Left ventricle myocardium inferior (tissue), 1 donor: ENCODE results near the gene ATXN10. TPM values are rescaled to one million over a fixed set of nuclear protein-coding genes. Genes with fewer than 3 reads are reported as not detected.

Experiments
- DNase-seq: peaks from one replicate; pipeline ENCODE4 v3.0.0-alpha.2; 2020
- H3K27ac ChIP-seq: fragments of 200-600 bp; replicated peaks from 2 replicates; pipeline ENCODE4 v1.8.0; 2021
- H3K27me3 ChIP-seq: fragments of 200-600 bp; 2 replicates; pipeline ENCODE4 v1.8.0; 2021; ENCODE audit warnings: low read depth
- H3K36me3 ChIP-seq: fragments of 200-600 bp; 2 replicates; pipeline ENCODE4 v1.8.0; 2021
- H3K4me1 ChIP-seq: fragments of 200-600 bp; 2 replicates; pipeline ENCODE4 v1.8.0; 2021
- H3K4me3 ChIP-seq: fragments of 200-600 bp; 2 replicates; pipeline ENCODE4 v1.8.0; 2021; ENCODE audit warnings: mild to moderate bottlenecking, moderate library complexity
- H3K9me3 ChIP-seq: fragments of 200-600 bp; replicated peaks from 2 replicates; pipeline ENCODE4 v1.8.0; 2021
- intact Hi-C: fragments of 100-400 bp; cut with micrococcal nuclease; formaldehyde crosslinking; loops from one replicate; pipeline ENCODE4 v1.11.0; 2022
- total RNA-seq: library from RNA; stranded (reverse); fragmentation: NEBNext Ultra II Directional; extraction: Animal tissue kit (Norgen Biotek cat#: 25700); gene quantifications from one replicate; pipeline ENCODE4 v1.2.1, GENCODE V29; 2021
- TF ChIP-seq, protein P1 (sequence below): fragments of 200-600 bp; IDR thresholded peaks from 2 replicates; pipeline ENCODE4 v1.8.0; 2021; ENCODE audit warnings: antibody characterized with exemption, mild to moderate bottlenecking, borderline replicate concordance
- donor health status: DM: no; HTN: yes; CAD: no; lungs with severe emphysema.

ATXN10 gene
- total RNA-seq, 1 donor from 2014 or later = 148 TPM

DNA sequence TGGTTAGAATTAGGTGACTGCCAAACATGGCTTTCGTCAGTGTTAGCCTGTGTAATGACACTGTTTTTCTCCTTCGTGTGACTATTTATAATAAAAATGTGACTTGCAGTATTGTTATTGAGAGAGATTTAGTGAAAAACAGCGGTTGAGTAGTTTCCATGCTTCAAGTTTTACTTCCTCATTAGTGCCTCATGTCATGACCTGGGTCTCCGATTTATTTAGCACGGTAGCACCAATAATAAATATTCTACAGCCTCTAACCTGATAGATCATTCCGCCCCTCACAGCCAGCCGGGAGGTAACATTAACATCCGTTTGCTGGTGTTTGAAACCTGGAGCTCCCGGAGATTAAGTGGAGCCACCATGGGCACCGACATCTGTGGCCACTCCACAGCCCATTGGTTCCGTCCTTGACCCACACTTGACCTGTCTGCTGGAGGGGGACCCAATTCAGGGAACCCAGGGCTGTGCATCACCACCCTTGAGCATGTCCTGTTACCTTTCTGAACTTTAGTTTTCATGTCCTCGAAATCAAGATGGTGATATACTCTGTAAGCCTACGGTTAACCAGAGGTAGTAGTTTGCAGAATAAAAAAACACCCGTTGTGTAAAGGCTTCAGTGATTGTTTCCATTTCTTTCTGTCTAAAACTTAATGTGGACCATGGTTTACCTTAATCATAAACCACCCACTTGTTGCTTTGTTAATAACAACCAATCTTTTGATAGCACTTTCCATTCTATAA, 104.1 kb downstream of the ATXN10 start:
- TF ChIP-seq, protein P1, sequence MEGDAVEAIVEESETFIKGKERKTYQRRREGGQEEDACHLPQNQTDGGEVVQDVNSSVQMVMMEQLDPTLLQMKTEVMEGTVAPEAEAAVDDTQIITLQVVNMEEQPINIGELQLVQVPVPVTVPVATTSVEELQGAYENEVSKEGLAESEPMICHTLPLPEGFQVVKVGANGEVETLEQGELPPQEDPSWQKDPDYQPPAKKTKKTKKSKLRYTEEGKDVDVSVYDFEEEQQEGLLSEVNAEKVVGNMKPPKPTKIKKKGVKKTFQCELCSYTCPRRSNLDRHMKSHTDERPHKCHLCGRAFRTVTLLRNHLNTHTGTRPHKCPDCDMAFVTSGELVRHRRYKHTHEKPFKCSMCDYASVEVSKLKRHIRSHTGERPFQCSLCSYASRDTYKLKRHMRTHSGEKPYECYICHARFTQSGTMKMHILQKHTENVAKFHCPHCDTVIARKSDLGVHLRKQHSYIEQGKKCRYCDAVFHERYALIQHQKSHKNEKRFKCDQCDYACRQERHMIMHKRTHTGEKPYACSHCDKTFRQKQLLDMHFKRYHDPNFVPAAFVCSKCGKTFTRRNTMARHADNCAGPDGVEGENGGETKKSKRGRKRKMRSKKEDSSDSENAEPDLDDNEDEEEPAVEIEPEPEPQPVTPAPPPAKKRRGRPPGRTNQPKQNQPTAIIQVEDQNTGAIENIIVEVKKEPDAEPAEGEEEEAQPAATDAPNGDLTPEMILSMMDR = no peak
- no peak for DNase-seq
- Histone ChIP-seq H3K4me3 (no peak overlapping the region), H3K9me3 (peaks cover 4% of the 10 kb centered on the region), H3K27ac (no peak overlapping the region), H3K36me3 (peaks cover 4% of the 10 kb centered on the region), H3K4me1 (peaks cover 8% of the 10 kb centered on the region), H3K27me3 (no peaks in the 10 kb centered on the region)
- intact Hi-C loops = no loop called here

DNA sequence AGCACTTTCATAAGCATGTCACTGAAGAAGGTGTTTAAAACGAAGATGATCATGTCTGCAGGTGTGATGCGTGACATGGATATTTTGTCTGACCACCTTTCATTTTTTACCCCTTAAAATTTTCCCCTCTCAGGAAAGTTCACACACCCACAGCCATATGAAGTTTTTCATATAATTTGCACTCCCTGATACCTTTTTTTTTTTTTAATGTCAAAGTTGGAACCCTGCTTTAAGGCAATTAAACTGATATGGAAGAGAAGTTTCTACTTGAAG, 104.6 kb downstream of the ATXN10 start:
- Histone ChIP-seq H3K27me3 (no peaks in the 10 kb centered on the region), H3K4me3 (no peak overlapping the region), H3K9me3 (no peaks in the 10 kb centered on the region), H3K27ac (no peak overlapping the region), H3K4me1 (peaks cover 8% of the 10 kb centered on the region), H3K36me3 (no peaks in the 10 kb centered on the region)
- DNase-seq = no peak
- intact Hi-C loops = no loop called here
- TF ChIP-seq, protein P1 = no peak

DNA sequence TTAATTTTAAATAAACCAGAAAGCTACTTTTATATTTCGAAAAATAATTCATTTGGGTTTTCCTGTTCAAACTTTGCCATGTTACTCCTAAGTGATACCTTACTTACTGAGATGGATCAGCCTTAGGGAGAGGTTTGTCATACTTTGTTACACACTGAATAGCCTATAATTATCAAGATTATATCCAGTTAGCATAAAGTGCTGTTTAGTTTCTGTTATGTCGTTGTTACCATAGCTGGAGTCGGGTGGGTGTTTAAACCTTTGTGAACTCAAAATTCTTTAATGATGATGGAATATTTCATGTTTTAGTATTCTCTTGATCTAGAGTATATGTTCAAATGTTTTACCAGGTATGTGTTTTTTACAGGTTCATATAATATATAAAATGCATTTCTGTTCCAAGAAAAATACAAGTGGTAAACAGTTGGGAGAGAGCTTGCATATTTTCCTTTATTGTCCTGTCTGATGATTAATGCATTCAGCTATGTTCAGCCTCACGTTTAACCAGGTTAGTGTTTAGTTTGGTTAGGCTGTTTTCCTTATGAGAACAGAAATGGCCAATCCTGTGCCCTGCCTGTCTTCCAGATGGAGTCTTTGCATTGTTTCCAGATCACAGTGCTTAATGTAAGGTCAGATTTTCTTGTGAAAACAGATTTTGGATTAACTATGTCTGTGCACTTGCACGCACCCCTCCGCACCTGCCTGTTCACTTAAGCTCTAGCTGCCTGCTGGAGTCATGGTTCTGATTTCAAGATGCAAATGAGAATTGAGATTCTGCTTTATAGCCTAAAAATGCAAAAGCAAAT, 105.6 kb downstream of the ATXN10 start:
- TF ChIP-seq, protein P1 = no peak
- no peaks in the 10 kb centered on the region for H3K9me3 ChIP-seq
- intact Hi-C loops = no loop called here
- H3K4me3 ChIP-seq = no peak overlapping the region
- no peak for DNase-seq
- H3K27ac ChIP-seq = no peak overlapping the region
- no peaks in the 10 kb centered on the region for H3K27me3 ChIP-seq
- peaks cover 6% of the 10 kb centered on the region for H3K4me1 ChIP-seq
- H3K36me3 ChIP-seq = no peaks in the 10 kb centered on the region

DNA sequence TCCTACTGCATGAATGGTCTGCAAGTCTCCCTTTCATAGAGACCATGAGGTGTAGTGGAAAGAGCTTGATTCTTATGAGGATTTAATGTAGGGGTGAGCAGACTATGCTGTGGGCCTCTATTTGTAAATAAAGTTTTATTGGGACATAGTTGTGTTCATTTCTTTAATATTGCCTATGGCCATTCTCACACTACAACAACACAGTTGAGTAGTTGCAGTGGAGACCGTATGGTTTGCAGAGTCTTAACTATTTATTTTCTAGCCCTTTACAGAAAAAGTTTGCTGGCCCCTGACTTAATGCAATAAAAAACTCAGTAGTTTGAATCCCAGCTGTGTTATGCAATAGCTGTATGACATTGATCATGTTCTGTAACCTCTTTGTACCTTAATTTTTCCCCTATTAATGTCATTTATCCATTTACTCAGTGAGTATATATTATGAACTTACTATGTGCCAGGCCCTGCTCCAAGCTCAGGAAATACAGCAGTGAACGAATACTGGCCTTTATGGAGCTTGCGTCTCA, 106.3 kb downstream of the ATXN10 start:
- Histone ChIP-seq H3K9me3 (no peaks in the 10 kb centered on the region), H3K27ac (no peak overlapping the region), H3K36me3 (no peaks in the 10 kb centered on the region), H3K4me1 (peaks cover 4% of the 10 kb centered on the region), H3K27me3 (no peaks in the 10 kb centered on the region), H3K4me3 (no peak overlapping the region)
- no peak for DNase-seq
- intact Hi-C loops = no loop called here
- TF ChIP-seq, protein P1 = no peak

DNA sequence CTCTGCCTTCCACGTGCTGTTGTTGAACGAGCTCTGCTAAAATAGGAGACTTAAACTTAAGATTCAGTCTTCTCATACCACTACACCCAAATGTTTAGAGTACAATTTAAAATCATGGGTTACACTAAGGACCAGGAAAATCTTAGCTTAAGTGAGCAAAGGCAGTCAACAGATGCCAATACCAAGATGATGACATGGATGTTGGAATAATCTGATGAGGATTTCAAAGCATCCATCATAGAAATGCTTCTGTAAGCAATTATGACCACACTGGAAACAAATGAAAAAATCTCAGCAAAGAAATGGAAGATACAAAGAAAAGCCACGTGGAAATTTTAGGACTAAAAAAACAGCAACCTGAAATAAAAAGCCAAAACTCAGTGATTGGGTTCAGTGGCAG, 109.8 kb downstream of the ATXN10 start:
- Histone ChIP-seq H3K4me3 (no peak overlapping the region), H3K27me3 (no peaks in the 10 kb centered on the region), H3K36me3 (no peaks in the 10 kb centered on the region), H3K27ac (no peak overlapping the region), H3K4me1 (peaks cover 39% of the 10 kb centered on the region), H3K9me3 (no peaks in the 10 kb centered on the region)
- TF ChIP-seq, protein P1 = no peak
- intact Hi-C loops = no loop called here
- no peak for DNase-seq
